Tibial artery (tissue), 4 donors: ENCODE measurements around the gene CASP14.
"Not testable (repeated sequence)": the region's sequence is repeated elsewhere in the genome, so short reads cannot be mapped to it uniquely, and the experiment has no call there.

Experiments
- DNase-seq, 2 donors: peaks; one replicate each; pipeline ENCODE4 v3.0.0-alpha.2; 2019
- H3K27ac ChIP-seq, 2 donors: fragments of 200-600 bp; sonication (generic) in 1 of 2; 1 replicate in 1 of 2; 2 replicates in 1 of 2; pipeline ENCODE4 v1.5.1; 2018 to 2019; ENCODE audit warnings: mild to moderate bottlenecking in 1 of 2
- H3K27me3 ChIP-seq, 2 donors: fragments of 200-600 bp; sonication (generic) in 1 of 2; one replicate each; pipeline versions ENCODE4 v1.5.1 to v1.6.0; 2016 to 2019
- H3K36me3 ChIP-seq, 3 donors: fragments of 200-600 bp; sonication (generic) in 2 of 3; one replicate each; pipeline ENCODE4 v1.5.1; 2016 to 2019; ENCODE audit warnings: mild to moderate bottlenecking in 2 of 3
- H3K4me1 ChIP-seq, 4 donors: fragments of 200-600 bp; sonication (generic) in 2 of 4; 1 replicate in 3 of 4; 2 replicates in 1 of 4; pipeline ENCODE4 v1.5.1; 2016 to 2019
- H3K4me3 ChIP-seq, 2 donors: fragments of 200-600 bp; sonication (generic) in 1 of 2; 1 replicate in 1 of 2; 2 replicates in 1 of 2; pipeline ENCODE4 v1.5.1; 2018 to 2019; ENCODE audit warnings: mild to moderate bottlenecking in 2 of 2
- H3K9me3 ChIP-seq, 3 donors: fragments of 200-600 bp; sonication (generic) in 1 of 3; one replicate each; pipeline ENCODE4 v1.5.1; 2016 to 2019
- intact Hi-C: fragments of 100-400 bp; cut with DNase I; formaldehyde crosslinking; loops from one replicate; pipeline ENCODE4 v1.15.0; 2023; ENCODE audit warnings: low total_unique reads
- TF ChIP-seq, protein P1 (sequence below), 2 experiments: fragments of 200-600 bp in 1 of 2; fragments of 450-650 bp in 1 of 2; IDR thresholded peaks; one replicate each; pipeline ENCODE4 v1.5.1; 2017 to 2019; ENCODE audit warnings: antibody characterized with exemption in 2 of 2, mild to moderate bottlenecking in 1 of 2, moderate library complexity in 1 of 2

The CASP14 gene

DNA sequence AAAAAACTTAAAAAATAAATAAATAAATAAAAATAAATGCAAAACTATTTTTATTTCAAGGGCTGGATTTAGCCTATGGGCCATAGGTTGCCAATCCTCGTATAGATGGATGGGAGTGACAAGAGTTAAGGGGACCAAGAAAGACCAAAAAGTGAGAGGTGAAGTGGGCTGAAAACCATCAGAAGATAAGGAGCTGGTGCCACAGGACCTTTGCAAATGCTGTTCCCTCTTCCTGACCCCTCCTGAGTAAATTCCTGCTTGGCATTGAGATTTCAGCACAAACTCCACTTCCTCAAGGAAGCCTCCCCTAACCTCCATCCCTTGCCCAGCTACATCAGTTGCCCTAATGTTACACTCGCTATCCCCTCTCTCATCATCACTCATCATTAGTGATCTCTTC is 43.7 kb downstream of the CASP14 start:
- intact Hi-C loops = loop anchor here (5.0 kb wide), 2 partner anchors 59 to 459 kb away; no protein-coding TSS in a partner anchor
- TF ChIP-seq, protein P1, sequence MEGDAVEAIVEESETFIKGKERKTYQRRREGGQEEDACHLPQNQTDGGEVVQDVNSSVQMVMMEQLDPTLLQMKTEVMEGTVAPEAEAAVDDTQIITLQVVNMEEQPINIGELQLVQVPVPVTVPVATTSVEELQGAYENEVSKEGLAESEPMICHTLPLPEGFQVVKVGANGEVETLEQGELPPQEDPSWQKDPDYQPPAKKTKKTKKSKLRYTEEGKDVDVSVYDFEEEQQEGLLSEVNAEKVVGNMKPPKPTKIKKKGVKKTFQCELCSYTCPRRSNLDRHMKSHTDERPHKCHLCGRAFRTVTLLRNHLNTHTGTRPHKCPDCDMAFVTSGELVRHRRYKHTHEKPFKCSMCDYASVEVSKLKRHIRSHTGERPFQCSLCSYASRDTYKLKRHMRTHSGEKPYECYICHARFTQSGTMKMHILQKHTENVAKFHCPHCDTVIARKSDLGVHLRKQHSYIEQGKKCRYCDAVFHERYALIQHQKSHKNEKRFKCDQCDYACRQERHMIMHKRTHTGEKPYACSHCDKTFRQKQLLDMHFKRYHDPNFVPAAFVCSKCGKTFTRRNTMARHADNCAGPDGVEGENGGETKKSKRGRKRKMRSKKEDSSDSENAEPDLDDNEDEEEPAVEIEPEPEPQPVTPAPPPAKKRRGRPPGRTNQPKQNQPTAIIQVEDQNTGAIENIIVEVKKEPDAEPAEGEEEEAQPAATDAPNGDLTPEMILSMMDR (IDR thresholded peaks at IDR 0.05) = no peak
- Histone ChIP-seq H3K27me3 (no peaks in the 10 kb centered on the region), H3K36me3 (no peaks in the 10 kb centered on the region), H3K4me1 (peaks cover 0 to 4% (median 0%) of the 10 kb centered on the region in 4 donors), H3K4me3 (no peak overlapping the region), H3K9me3 (no peaks in the 10 kb centered on the region), H3K27ac (no peak overlapping the region)
- DNase-seq = no peak

DNA sequence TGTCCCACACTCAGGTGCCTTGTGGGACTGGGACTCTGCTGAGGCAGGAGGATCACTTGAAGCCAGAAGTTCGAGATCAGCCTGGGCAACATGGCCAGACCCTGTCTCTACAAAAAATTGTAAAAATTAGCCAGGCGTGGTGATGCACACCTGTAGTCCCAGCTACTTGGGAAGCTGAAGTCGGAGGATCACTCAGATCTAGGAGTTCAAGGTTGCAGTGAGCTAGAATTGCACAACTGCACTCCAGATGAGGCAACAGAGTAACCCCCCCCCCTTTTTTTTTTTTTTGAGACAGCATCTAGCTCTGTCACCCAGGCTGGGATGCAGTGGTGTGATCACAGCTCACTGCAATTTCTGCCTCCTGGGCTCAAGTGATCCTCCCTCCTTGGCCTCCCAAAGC is 46.9 kb downstream of the CASP14 start:
- DNase-seq = no peak
- no peaks in the 10 kb centered on the region for H3K9me3 ChIP-seq
- intact Hi-C loops = no loop called here
- no peaks in the 10 kb centered on the region for H3K27me3 ChIP-seq
- no peak overlapping the region for H3K27ac ChIP-seq
- H3K36me3 ChIP-seq = no peaks in the 10 kb centered on the region
- H3K4me3 ChIP-seq = no peak overlapping the region
- H3K4me1 ChIP-seq = peaks cover 0 to 4% (median 0%) of the 10 kb centered on the region in 4 donors
- TF ChIP-seq, protein P1 (IDR thresholded peaks at IDR 0.05) = no peak

DNA sequence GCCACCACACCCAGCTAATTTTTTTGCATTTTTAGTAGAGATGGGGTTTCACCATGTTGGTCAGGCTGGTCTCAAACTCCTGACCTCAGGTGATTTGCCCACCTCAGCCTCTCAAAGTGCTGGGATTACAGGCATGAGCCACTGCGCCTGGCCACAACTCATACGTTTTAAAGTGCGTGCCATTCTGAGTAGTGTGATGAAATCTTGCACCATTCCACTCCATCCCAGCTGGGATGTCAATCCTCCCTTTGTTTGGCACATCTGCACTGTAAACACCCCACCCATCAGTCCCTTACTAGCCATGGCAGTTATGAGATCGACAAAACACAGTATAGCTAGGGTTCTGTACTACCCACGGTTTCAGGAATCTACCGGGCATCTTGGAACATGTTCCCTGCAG is 48.7 kb downstream of the CASP14 start:
- H3K36me3 ChIP-seq, H3K4me1 ChIP-seq, intact Hi-C loops, H3K9me3 ChIP-seq, DNase-seq, H3K27ac ChIP-seq, H3K4me3 ChIP-seq, H3K27me3 ChIP-seq: not testable (repeated sequence)

DNA sequence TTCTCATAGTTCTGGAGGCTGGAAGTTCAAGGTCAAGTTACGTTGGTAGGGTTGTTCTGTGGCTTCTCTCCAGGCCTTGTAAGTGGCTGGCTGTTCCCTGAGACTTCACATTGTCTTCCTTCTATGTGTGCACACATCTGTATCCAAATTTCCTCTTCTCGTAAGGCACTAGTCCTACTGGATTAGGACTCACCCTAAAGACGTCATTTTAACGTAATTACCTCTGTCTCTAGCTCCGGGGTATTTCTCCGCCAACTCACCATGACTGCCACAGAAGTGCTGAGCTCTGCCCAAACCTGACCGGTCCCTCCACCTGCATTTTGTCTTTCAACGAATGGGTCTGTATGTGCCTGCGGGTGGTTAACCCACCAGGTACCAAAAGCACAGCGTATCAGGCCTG is 49.2 kb downstream of the CASP14 start:
- peaks cover 0 to 7% (median 3%) of the 10 kb centered on the region in 3 donors for H3K9me3 ChIP-seq
- no peaks in the 10 kb centered on the region for H3K27me3 ChIP-seq
- no peaks in the 10 kb centered on the region for H3K36me3 ChIP-seq
- no peak for DNase-seq
- TF ChIP-seq, protein P1 (IDR thresholded peaks at IDR 0.05) = no peak
- no peaks in the 10 kb centered on the region for H3K4me1 ChIP-seq
- no peak overlapping the region for H3K27ac ChIP-seq
- intact Hi-C loops = no loop called here
- no peak overlapping the region for H3K4me3 ChIP-seq

DNA sequence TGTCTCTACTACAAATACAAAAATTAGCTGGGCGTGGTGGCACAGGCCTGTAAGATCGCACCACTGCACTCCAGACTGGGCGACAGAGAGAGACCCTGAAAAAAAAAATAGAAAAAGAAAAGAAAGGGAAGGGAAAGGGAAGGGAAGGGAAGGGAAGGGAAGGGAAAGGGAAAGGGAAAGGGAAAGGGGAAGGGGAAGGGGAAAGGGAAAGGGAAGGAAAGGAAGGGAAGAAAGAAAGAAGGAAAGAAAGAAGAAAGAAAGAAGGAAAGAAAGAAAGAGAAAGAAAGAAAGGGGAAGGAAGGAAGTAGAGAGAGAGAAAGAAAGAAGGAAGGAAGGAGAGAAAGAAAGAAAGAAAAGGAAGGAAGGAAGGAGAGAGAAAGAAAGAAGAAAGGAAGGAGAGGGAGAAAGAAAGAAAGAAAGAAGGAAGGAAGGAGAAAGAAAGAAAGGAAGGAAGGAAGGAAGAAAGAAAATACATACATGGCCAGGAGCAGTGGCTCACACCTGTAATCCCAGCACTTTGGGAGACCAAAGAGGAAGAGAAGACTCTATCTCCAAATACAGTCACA is 49.8 kb downstream of the CASP14 start:
- intact Hi-C loops = no loop called here
- Histone ChIP-seq H3K27me3 (no peaks in the 10 kb centered on the region), H3K4me3 (no peak overlapping the region), H3K9me3 (peaks cover 5 to 9% (median 7%) of the 10 kb centered on the region in 3 donors), H3K27ac (no peak overlapping the region), H3K4me1 (no peaks in the 10 kb centered on the region), H3K36me3 (no peaks in the 10 kb centered on the region)
- no peak for DNase-seq
- TF ChIP-seq, protein P1 (IDR thresholded peaks at IDR 0.05) = no peak

DNA sequence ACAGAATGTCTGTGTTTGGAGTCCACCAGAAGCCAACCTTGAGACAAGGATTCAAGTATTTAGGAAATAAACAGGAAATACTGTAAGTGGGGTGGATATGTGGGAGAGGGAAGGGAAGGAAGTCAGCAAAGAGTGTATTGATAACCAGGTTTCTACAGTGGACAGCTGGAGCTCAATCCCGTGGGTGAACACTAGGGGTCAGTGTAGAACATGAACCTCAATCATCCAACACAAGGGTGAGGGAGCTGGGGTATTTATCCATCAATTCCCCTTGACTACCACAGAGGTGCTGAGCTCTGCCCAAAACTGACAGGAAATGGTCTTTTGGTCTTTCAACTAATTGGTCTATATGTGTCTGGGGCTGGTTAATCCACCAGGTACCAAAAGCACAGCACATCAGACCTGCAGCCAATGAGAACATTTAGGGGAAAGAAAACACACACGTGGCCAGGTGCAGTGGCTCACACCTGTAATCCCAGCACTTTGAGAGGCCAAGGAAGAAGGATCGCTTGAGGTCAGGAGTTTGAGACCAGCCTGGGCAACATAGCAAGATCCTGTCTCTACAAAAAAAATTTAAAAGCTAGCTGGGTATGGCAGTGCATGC is 52.3 kb downstream of the CASP14 start:
- Histone ChIP-seq H3K27ac (no peak overlapping the region), H3K36me3 (no peaks in the 10 kb centered on the region), H3K4me3 (no peak overlapping the region), H3K9me3 (peaks cover 6 to 14% (median 7%) of the 10 kb centered on the region in 3 donors), H3K4me1 (peaks cover 0 to 4% (median 0%) of the 10 kb centered on the region in 4 donors), H3K27me3 (no peaks in the 10 kb centered on the region)
- TF ChIP-seq, protein P1 (IDR thresholded peaks at IDR 0.05) = peak; percentile 64 to 65
- no peak for DNase-seq
- intact Hi-C loops = loop anchor here (5.0 kb wide), 1 partner anchor 46 kb away; no protein-coding TSS in a partner anchor
